ENCODE measurements around the gene LYPD6B. TPM values are rescaled to one million over a fixed set of nuclear protein-coding genes. Genes with fewer than 3 reads are reported as not detected.

LYPD6B gene
- total RNA-seq, 2 donors from 2014 or later: 12.6 to 14.5 TPM

DNA sequence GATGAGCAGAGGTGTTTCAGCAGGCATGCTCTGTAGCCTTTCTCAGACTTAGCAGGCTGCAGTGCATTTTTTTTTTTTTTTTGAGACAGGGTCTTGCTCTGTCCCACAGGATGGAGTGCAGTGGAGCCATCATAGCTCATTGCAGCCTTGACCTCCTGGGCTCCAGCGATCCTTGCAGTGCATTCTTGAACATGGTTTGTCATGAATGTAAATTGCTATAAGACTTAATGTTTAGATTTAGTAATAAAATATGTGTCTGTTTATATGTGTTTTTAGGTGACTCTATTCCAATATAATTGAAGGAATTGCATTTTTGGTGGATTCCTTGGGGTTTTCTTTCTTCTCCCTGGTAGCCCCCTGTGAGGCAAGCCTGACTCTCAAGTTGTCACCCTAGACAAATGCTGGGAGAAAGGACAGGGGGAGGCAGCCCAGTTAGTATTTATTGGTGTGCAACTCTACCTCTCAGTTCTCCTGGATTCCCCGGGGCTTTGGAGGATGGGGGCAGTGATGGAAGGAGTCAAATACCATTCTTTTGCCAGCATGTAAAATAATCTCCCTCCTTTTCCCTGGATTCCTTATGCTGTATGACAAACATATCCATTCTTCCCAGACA is 22.7 kb downstream of the LYPD6B start:
- TF ChIP-seq, protein P1, sequence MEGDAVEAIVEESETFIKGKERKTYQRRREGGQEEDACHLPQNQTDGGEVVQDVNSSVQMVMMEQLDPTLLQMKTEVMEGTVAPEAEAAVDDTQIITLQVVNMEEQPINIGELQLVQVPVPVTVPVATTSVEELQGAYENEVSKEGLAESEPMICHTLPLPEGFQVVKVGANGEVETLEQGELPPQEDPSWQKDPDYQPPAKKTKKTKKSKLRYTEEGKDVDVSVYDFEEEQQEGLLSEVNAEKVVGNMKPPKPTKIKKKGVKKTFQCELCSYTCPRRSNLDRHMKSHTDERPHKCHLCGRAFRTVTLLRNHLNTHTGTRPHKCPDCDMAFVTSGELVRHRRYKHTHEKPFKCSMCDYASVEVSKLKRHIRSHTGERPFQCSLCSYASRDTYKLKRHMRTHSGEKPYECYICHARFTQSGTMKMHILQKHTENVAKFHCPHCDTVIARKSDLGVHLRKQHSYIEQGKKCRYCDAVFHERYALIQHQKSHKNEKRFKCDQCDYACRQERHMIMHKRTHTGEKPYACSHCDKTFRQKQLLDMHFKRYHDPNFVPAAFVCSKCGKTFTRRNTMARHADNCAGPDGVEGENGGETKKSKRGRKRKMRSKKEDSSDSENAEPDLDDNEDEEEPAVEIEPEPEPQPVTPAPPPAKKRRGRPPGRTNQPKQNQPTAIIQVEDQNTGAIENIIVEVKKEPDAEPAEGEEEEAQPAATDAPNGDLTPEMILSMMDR (conservative IDR thresholded peaks at IDR 0.05): no peak
- peaks cover 1% of the 10 kb centered on the region for H3K27me3 ChIP-seq (ENCODE audit: control insufficient read depth, insufficient read depth, low read length, poor library complexity, severe bottlenecking)
- H3K9me3 Mint-ChIP-seq: no peaks in the 10 kb centered on the region
- no peaks in the 10 kb centered on the region for H3K9me3 ChIP-seq (ENCODE audit: control insufficient read depth, low read length)
- no peak overlapping the region for H3K27ac Mint-ChIP-seq
- H3K9ac ChIP-seq (ENCODE audit: extremely low read depth, low read length, poor library complexity, severe bottlenecking): no peak overlapping the region
- H3K4me1 ChIP-seq (ENCODE audit: control insufficient read depth, insufficient read depth, low read length): peaks cover 4% of the 10 kb centered on the region
- H3K27ac ChIP-seq (ENCODE audit: low read depth, low read length): no peak overlapping the region
- H3K4me3 Mint-ChIP-seq: no peak overlapping the region
- DNase-seq: peak; percentile 24
- peaks cover 27% of the 10 kb centered on the region for H3K4me1 Mint-ChIP-seq
- no peak overlapping the region for H3K4me3 ChIP-seq (ENCODE audit: low read length)
- H3K27me3 Mint-ChIP-seq (ENCODE audit: insufficient read depth): peaks cover 2% of the 10 kb centered on the region
- 91 to 97% methylated on average over 1 to 2 of the region's 2 CpGs for WGBS, 2 experiments (ENCODE audit: insufficient coverage in 1 of 2, insufficient read length in 1 of 2)
- no peaks in the 10 kb centered on the region for H3K36me3 Mint-ChIP-seq (ENCODE audit: low read depth)
- no peaks in the 10 kb centered on the region for H3K36me3 ChIP-seq (ENCODE audit: control insufficient read depth, insufficient read depth, low read length)

DNA sequence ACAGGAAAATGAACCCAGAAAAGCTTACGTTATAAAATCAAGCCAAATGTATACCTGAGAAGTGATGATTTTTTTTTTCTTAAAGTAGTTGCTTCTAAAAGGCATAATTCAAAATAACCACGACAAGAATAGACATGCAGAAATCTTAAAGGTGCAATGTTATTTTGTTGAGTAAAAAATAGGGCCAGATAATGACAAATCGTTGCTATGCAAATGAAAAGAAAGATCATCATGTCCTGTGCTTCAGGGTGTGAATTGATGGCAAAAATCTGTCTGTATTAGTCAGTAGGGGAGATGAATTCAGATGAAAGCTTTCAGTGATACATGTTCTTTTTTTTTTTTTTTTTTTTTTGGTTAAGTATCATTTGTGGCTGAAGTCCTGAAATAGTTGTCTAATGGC is 24.0 kb downstream of the LYPD6B start:
- Mint-ChIP-seq H3K36me3 (ENCODE audit: low read depth) (no peaks in the 10 kb centered on the region), H3K9me3 (peaks cover 5% of the 10 kb centered on the region), H3K4me1 (peaks cover 26% of the 10 kb centered on the region), H3K4me3 (no peak overlapping the region), H3K27me3 (ENCODE audit: insufficient read depth) (no peaks in the 10 kb centered on the region), H3K27ac (no peak overlapping the region)
- Histone ChIP-seq H3K9ac (ENCODE audit: extremely low read depth, low read length, poor library complexity, severe bottlenecking) (no peak overlapping the region), H3K27me3 (ENCODE audit: control insufficient read depth, insufficient read depth, low read length, poor library complexity, severe bottlenecking) (no peaks in the 10 kb centered on the region), H3K36me3 (ENCODE audit: control insufficient read depth, insufficient read depth, low read length) (no peaks in the 10 kb centered on the region), H3K4me3 (ENCODE audit: low read length) (no peak overlapping the region), H3K9me3 (ENCODE audit: control insufficient read depth, low read length) (no peaks in the 10 kb centered on the region), H3K27ac (ENCODE audit: low read depth, low read length) (no peak overlapping the region), H3K4me1 (ENCODE audit: control insufficient read depth, insufficient read depth, low read length) (peaks cover 4% of the 10 kb centered on the region)
- TF ChIP-seq, protein P1 (conservative IDR thresholded peaks at IDR 0.05): no peak
- 68 to 94% methylated on average over 2 to 3 of the region's 3 CpGs for WGBS, 2 experiments (ENCODE audit: insufficient coverage in 1 of 2, insufficient read length in 1 of 2)
- DNase-seq: peak; percentile 2

DNA sequence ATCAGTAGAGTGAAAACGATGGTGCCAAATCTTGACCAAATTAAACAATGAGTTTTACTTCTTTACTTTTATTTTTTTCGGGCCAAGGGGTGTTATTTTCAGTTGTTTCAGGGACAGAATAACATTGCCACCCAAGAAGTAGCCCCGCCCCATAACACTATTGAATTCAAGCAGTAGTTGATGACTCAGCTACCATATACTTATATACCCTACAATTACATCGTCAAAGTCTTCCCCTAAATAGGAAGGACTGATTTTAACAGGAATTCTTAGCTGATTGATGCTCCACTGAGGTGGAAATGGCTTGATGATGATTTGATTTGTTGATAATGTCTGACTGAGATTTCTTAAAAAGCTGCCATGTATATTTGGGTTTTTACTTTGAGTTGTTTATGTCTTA is 24.7 kb downstream of the LYPD6B start:
- no peaks in the 10 kb centered on the region for H3K36me3 Mint-ChIP-seq (ENCODE audit: low read depth)
- H3K27ac Mint-ChIP-seq: no peak overlapping the region
- Histone ChIP-seq H3K9me3 (ENCODE audit: control insufficient read depth, low read length) (no peaks in the 10 kb centered on the region), H3K9ac (ENCODE audit: extremely low read depth, low read length, poor library complexity, severe bottlenecking) (no peak overlapping the region), H3K27me3 (ENCODE audit: control insufficient read depth, insufficient read depth, low read length, poor library complexity, severe bottlenecking) (no peaks in the 10 kb centered on the region), H3K27ac (ENCODE audit: low read depth, low read length) (no peak overlapping the region), H3K4me3 (ENCODE audit: low read length) (no peak overlapping the region), H3K36me3 (ENCODE audit: control insufficient read depth, insufficient read depth, low read length) (no peaks in the 10 kb centered on the region), H3K4me1 (ENCODE audit: control insufficient read depth, insufficient read depth, low read length) (peaks cover 6% of the 10 kb centered on the region)
- TF ChIP-seq, protein P1 (conservative IDR thresholded peaks at IDR 0.05): no peak
- 80 to 96% methylated on average over 1 to 4 of the region's 4 CpGs for WGBS, 2 experiments (ENCODE audit: insufficient coverage in 1 of 2, insufficient read length in 1 of 2)
- H3K4me1 Mint-ChIP-seq: peaks cover 27% of the 10 kb centered on the region
- no peaks in the 10 kb centered on the region for H3K27me3 Mint-ChIP-seq (ENCODE audit: insufficient read depth)
- H3K4me3 Mint-ChIP-seq: no peak overlapping the region
- peaks cover 5% of the 10 kb centered on the region for H3K9me3 Mint-ChIP-seq
- DNase-seq: peak; percentile 24
